CD4-positive, alpha-beta T cell treated with Interferon gamma for 1 hour (primary cell): ENCODE data around the gene CCDC15.
"Not testable (repeated sequence)": the region's sequence is repeated elsewhere in the genome, so short reads cannot be mapped to it uniquely, and the experiment has no call there.

ENCODE experiments used
- DNase-seq: peaks from one replicate; pipeline ENCODE4 v3.0.0-alpha.2; 2020

The CCDC15 gene

DNA sequence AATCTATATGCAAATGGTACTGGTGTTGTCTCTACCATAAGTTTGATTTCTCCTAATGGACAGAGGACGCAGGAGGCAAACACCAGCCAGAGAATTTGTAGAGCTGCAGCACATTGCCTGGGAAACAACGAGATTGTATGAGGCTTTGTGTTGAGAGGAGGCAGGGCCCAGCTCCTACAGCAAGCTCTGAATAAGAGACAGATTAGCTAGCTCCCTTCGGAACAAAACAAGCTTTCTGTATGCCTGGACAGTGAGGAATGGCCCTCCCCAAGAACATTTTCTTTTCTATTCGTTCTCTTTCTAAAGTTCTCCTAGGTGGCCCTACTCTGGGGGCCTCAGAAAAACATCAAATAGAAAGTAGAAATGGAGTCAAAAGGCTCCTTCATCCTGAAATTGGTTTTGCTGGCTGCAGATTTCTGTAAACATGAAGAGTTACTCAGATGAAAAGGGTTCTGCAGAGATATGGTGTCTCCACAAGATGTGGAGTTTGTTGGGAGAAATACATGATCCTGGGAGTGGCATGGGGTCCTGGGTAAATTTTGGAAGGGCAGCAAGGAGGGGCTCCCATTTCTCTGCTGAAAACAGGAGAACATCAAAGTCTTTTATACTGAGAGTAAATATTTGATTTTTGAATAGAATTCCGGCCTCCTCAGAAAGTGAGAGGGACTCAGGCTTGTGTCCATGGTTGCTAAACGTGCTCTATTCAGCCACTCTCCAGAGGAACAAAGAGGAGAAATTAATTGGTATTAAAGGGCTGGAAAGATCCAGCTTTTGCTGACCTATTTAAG lies 11.3 kb upstream of the CCDC15 start:
- no peak for DNase-seq

DNA sequence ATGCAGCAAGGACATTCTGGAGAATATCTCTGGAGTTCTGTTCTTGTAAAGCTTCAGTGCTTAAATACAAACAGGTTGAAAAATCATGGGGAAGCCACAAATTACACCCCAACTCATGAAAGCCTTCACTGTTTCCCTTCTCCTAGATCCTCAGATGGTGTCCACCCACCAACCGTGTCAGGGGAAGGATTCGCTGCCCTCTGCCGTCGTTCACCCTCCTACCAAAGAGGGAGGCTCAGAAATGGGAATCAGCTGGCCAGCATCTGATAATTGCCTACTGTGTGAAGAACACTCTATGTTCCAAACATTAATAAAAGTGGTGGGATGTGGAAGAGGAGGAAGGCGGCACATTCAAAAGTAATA lies 10.8 kb upstream of the CCDC15 start:
- no peak for DNase-seq

DNA sequence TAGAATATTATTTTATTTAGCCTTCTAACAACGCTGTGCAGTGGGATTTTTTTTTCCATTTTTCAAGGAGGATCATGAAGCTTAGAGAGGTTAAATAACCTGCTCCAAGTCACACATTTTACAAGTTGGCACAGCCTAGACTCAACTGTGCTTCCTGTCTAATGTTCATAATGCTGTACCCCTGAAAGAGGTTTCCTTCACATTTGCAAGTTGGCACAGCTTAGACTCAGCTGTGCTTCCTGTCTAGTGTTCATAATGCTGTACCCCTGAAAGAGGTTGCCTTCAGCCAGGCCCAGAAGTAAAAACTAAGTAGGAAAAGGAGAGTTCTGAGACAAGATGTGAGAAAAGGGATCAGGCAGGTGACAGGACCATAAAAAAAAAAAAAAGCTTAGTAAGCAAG lies 10.3 kb upstream of the CCDC15 start:
- no peak for DNase-seq

DNA sequence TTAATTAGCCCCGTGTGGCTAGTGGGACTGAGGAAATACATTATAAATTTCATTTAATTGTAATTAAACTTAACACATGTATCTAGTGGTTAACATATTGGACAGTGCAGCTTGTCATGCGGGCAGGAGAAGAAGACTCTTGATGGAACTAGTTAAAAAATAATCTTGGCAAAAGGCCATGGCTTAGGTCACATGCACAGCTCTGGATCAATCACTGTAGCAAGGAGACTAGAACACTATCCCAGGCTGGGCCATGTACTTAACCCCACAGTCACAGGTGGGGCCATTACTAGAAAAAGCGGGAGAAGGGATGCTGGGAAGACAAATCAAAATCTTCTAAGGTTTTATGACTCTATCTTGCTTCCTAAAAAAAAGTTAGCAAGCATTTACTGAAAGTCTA lies 9.4 kb upstream of the CCDC15 start:
- no peak for DNase-seq

DNA sequence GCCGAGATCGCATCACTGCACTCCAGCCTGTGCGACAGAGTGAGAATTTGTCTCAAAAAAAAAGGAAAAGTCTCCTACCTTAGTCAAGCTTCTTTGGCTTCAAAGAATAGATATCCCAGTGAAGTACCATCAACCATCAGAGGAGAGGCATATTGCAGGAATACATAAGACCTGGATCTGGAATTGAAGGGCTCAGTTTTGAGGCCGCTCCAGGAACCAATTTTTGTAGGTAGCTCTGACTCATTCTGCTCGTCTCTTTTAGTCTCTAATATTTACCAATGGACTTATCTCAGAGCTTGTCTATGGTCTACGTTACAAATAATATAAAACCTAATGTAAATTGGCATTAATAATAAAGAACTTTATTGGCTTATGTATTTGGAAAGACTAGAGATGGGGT lies 8.2 kb upstream of the CCDC15 start:
- DNase-seq: no peak

DNA sequence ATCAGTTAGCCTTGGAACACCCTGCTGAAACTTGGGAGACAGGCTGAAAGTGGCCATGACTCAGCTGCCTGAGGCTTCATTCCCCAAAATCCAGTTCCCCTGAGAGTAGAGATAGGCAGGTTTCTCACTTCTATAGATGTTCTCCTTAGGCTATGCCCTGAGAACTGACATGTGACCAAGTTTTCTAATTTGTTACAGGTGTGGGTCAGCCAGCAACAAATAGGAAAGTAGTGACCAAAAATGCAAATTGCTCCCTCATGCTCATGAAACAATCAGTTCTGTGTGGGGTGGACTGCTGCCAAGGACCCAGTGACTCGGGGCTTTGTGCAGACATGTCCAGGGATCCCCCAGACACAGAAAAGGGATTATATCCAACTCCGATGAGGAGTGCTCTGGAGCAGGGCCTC lies 7.3 kb upstream of the CCDC15 start:
- no peak for DNase-seq

DNA sequence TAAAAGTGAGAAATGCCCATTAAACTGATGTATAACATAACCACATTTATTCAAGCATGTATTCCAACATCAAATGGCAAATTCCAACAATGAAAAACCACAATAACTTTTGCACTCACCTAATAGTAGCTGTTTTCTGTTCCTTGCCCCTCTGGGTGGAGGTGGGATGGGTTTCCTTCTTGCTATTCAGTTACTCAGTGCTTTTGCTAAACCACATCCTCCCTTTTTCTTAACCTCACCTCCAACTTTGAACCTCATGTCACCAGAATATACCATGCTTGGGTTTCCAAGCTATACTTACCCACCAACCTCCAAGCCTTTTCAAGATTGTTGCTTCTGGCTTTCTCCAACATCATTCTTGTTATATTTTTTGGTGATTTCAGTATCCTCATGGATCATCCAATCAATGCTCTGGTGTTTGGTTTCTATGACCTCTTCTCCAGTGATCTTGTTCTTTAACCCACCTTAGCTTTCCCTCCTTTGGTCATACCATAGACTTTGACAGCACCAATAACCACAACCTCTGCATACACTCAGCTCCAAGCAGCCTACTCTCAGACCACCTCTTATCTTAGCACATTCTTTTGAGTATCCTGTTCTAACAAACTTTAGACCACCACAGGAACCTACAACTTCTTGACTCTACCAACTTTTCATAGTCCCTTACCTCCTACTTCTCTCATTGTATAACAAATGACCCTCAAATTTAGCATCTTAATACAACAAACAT lies 3.2 kb upstream of the CCDC15 start:
- DNase-seq: no peak

DNA sequence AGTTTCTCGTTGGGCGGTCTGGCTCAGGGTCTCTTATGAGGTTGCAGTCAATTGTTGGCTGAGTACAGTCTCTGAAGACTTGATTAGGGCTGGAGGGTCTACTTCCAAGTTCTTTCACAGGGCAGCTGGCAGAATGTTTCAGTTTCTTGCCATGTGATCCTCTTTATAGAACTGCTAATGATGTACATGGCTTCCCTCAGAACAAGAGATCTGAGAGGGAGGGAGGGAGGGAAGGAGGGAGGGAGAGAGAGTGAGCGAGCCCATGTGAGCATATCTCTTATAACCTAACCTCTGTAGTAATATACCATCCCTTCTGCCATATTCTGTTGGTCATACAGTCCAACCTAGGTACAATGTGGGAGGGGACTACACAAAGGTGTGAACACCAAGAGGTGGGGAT lies 2.7 kb upstream of the CCDC15 start:
- DNase-seq: no peak

DNA sequence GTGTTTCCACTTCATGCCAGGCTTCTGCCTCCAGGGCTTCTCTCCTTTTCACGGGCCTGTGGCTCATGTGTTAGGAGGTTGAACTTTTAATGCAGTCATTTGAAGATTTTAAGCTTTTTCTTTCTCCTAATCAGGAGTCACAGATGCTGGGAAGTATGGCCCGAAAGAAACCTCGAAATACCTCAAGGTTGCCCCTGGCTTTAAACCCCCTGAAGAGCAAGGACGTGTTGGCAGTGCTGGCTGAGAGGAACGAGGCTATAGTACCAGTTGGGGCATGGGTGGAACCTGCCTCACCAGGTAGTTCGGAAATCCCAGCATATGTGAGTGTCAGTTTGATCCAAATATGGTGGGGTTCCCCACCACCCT lies 571 bp downstream of the CCDC15 start:
- no peak for DNase-seq

DNA sequence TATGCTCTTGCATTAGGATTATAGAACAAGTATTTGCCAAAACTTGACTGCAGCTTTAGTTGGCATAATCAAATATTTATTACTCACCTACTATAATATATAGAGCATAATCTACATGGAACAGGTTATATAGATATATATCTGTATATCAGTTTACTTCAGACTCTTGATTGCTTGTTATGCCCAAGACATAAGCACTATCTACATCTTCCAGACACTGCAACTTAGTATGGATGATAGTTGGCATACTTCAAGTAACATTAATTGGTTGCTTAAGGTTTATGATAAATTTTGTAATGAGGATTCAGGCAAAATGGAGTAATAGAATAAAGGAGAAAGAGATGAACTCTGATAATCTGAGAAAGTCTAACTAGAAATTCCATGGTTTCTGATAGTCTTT lies 1.0 kb downstream of the CCDC15 start:
- no peak for DNase-seq

DNA sequence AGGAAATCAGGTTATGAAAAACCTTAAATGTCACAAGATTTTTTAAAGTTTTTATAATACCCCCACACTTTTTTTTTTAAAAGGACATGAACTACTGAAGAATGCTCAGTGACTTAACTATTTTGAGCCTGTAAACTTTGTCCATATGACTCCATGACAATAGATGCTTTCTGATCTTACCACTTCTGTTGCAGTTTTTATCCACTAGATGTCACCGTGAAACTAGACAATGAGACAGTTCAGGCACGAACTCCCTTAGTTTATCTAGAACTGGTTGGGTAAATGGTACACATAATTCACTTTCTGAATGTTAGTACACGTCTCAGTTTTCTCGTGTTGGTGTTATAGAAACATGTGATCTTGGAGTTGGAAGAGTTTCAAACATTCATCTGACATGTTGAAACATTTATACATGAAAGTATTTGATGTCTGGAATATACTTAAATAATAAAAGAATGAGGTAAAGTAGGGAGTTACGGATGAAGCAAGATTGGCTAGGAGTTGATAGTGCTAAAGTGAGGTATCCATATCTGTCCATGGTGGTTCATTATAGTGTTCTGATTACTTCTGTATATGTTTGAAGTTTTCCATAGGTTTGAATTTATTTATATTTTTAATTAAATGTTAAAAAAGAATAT lies 8.1 kb downstream of the CCDC15 start:
- DNase-seq: no peak

DNA sequence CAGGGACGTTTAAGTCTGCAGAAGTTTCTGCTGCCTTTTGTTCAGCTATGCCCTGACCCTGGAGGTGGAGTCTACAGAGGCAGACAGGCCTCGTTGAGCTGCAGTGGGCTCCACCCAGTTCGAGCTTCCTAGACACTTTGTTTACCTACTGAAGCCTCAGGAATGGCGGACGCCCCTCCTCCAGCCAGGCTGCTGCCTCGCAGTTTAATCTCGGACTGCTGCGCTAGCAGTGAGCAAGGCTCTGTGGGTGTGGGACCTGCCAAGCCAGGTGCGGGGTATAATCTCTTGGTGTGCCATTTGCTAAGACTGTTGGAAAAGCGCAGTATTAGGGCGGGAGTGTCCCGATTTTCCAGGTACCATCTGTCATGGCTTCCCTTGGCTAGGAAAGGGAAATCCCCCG lies 14.2 kb downstream of the CCDC15 start:
- not testable (repeated sequence) for DNase-seq

DNA sequence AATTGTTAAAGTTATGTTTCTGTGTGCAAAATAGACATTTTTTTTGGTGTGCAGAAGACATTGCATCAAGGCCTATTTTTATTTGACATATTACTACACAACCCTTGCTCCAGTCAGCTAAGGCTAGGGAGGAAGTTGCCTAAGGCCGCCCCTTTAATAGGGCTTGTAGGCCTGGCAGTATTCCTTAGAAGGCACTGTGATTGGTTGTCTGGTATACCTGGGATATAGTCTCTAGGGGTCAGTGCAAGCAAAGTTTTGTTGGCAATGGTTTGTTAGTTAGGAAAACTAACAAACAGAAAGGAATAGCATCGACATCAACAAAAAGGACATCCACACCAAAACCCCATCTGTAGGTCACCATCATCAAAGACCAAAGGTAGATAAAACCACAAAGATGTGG lies 16.9 kb downstream of the CCDC15 start:
- DNase-seq: no peak

DNA sequence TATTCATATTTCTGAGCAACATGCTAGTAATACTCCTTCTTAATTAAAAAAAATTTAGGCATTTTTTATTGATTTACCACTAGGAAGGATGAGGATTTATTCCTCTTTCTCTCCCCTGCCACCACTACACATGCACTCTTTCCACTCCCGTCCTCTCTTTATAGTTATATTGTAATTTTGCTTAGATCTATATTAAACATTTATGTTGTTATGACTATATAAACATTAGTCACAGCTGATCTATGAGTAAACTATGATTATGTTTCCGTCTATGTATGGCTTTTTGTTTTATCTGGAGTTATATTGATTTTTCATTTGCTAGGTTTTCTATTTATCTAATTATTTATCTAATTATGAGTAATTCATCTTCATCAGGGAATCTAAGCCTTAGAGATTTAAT lies 17.8 kb downstream of the CCDC15 start:
- no peak for DNase-seq

DNA sequence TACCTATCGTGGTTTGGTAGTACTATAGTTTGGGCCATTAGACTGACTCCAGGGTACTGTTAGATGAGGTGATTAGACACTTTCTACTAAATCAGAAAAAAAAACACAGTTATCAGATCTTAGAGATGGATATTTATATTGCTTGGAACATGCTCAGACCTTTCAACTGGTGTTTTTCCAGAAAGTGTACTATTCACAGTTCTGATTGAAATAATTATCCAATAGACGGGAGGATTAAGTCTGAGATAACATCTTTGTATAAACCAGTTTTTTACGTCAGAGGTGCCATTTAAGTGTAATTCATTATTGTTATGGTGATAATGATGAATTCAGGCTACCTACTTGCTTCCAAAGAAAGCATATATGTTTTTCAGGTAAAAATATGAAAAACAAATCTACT lies 22.5 kb downstream of the CCDC15 start:
- no peak for DNase-seq

DNA sequence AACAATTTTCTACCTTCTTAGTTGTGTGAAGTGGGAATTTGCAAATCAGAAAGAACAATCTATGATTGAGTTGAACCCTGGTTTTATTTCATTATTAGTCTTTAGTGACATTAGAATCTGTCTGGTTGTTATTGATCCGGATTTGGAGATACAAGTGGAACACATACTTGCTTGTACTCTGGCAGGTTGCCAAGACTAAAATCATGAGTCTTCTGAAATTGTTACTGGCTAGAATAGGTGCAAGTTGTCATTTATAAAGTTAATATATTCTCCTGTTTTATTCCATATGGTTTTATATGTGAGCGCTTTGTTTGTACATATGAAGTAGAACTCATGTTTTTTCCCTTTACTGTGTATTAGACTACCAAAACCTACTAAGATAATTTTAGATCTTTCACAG lies 23.0 kb downstream of the CCDC15 start:
- DNase-seq: no peak

DNA sequence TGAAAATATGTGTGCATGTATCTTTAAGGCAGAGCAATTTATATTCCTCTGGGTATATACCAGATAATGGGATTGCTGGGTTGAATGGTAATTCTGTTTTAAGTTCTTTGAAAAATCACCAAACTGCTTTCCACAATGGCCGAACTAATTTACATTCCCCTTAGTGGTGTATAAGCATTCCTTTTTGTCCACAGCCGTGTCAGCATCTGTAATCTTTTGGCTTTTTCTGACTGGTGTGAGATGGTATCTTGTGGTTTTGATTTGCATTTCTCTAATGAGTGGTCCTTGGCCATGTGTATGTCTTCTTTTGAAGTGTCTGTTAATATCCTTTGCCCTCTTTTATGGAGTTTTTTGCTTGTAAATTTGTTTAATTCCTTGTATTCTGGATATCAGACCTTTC lies 24.3 kb downstream of the CCDC15 start:
- no peak for DNase-seq

DNA sequence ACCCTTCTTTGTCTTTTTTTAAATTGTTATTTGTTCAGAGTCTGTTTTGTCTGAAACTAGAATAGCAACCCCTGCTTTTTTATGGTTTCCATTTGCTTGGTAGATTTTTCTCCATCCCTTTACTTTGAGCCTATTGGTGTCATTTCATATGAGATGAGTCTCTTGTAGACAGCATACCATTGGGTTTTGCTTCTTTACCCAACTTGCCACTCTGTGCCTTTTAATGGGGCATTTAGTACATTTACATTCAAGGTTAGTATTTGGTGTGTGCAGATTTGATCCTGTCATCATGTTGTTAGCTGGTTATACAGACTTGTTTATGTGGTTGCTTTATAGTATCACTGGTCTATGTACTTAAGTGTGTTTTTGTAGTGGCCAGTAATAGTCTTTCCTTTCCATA lies 28.0 kb downstream of the CCDC15 start:
- DNase-seq: no peak

DNA sequence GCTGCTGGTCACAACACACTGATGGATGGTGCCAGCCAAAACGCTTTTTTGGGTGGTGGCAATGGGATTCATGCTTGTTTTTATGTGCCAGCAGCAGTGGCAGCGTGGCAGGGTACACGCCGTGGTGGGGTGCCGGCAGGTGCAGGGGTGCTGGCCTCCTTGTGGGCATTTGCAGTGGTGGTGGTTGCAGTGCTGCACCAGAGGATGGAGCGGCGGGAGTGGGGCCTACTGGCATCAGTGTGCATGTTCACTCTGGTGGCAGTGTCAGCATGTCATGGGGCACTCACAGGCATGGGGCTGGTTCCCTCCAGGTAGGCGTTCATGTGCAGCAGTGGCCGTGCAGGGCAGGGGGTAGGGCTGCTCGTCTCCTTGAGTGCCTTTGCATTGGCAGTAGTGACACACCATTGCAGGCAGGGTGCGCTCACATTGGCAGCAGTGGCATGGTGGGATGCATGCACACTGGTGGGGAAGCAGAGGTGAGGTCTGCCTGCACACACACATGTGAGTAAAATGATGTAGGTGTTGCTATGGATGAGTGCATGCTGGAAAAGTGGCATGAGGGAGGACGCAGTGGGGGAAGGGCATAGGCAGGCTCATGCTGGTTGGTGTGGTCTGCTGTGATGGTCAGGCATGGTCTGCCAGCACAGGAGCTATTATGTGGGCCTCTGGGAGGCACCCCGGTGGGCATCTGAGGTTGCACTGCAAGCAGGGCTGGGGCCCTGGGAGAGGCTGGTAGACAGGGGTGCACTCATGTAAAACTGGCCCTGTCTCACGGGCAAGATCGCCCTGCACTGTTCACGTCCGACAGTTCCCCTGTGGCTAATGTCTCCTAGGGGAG lies 29.9 kb downstream of the CCDC15 start:
- no peak for DNase-seq

DNA sequence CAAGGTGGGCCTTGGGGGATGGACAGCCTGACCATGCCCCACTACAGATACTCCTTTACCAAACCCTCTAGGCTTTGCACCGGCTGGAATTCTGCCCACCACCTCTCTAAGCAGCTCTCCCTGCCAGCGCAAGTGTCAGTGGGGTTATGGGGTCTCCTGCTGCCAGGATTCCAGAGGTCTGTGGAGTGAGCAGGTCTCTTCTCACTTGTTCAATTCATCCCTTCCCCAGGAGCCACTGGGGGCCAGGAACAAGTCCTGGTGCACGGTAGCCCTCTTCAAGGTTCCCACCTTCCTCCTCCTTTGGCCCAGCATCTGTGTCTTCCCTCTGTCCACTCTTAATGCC lies 30.5 kb downstream of the CCDC15 start:
- no peak for DNase-seq

DNA sequence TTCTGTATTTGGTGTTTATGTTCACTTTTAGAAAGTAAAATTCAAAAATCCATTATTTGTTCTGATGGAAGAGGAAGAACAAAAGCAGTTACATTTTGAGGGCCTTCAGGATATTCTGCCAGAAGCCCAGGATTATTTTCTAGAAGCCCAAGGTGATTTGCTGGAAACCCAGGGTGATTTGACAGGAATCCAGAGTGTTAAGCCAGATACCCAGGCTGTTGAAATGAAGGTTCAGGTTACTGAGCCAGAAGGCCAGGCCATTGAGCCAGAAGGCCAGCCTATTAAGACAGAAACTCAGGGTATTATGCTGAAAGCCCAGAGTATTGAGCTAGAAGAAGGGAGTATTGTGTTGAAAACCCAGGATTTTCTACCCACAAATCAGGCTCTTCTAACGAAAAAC lies 33.1 kb downstream of the CCDC15 start:
- no peak for DNase-seq

DNA sequence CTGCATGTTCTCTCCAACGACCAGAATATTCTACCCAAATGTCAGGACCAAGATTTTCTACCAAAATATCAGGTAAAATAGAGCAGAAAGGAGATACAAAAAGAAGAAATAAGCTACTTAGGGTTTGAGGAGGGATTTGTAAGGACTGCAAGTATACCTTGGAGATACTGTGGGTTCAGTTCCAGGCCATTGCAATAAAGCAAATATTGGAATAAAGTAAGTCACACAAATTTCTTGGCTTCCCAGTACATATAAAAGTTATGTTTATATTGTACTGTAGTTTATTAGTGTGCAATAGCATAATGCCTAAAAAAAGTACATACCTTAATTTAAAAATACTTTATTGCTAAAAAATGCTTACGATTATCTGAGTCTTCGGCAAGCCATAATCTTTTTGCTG lies 34.1 kb downstream of the CCDC15 start:
- no peak for DNase-seq

DNA sequence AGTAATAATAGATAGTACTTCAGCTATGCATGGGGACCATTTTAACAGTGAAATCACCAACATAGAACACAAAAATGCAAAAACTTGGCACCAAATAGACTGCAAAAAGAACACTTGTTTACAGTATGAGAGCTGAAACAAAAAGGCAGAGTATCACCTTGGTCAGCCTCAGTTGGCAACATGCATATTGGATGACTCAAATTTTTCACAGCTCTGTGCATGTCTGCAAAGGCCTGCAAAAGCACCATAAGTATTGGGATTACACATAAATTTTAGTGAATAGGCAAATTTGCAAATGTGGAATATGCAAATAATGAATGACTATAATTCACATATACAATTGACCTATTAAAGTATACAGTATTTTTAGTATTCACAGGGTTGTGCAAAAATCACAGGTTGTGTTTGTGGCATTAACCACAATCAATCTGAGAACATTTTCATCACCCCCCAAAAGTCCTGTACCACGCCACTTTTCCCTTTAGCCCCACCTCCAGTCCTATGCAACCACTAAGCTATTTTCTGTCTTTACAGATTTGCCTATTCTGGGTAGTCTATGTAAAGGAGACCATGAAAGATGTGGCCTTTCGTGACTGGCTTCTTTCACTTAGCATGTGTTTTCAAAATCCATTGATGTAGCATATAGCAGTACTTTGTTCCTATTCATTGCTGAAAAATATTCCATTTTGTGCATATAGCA lies 47.2 kb downstream of the CCDC15 start:
- DNase-seq: no peak
